Measurements from ENCODE around the gene AK5. TPM values are rescaled to one million over a fixed set of nuclear protein-coding genes. Genes with fewer than 3 reads are reported as not detected.

The AK5 gene
- total and polyA plus RNA-seq, 12 donors, result 0.25 to 1.7 (median 0.87) TPM

DNA sequence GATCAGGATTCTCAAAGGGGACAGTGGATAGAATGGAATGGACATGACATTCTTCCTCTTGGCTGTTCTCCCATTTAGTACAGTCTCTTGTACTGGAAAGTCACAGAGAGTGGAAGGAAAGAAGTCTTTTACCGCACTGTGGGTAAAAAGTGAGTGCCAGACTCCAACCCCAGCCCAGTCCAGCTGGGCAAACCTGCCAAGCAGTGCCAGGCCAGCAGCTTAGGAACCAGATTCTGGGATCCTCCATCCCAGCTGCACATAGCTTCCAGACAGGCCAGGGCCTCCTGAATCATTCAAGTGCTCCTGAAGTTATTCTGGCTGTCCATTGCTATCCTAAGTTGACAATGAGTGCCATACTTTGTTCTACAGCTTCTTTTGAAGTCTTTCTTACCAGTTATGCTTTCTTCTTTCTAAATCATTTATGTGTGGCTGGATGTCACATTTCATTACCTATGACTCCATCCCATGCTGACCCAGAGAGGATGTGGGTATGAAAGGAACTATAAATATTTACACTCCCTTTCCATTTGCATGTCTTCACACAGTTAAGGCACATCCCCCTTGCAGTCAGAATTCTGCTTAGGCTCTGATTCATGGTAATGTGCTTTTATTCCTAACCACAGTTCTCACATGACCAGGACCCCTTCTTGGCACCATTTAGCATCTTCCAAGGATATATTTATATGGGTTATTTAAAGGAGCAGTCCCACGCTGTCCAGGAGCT, 88.9 kb downstream of the AK5 start:
- ATAC-seq (no peak), DNase-seq (no peak)
- Histone ChIP-seq H3K4me3 (no peak overlapping the region), H3K27me3 (no peaks in the 10 kb centered on the region), H3K27ac (no peak overlapping the region), H3K4me1 (no peaks in the 10 kb centered on the region), H3K9me3 (no peaks in the 10 kb centered on the region), H3K36me3 (no peaks in the 10 kb centered on the region)
- TF ChIP-seq, protein P1, sequence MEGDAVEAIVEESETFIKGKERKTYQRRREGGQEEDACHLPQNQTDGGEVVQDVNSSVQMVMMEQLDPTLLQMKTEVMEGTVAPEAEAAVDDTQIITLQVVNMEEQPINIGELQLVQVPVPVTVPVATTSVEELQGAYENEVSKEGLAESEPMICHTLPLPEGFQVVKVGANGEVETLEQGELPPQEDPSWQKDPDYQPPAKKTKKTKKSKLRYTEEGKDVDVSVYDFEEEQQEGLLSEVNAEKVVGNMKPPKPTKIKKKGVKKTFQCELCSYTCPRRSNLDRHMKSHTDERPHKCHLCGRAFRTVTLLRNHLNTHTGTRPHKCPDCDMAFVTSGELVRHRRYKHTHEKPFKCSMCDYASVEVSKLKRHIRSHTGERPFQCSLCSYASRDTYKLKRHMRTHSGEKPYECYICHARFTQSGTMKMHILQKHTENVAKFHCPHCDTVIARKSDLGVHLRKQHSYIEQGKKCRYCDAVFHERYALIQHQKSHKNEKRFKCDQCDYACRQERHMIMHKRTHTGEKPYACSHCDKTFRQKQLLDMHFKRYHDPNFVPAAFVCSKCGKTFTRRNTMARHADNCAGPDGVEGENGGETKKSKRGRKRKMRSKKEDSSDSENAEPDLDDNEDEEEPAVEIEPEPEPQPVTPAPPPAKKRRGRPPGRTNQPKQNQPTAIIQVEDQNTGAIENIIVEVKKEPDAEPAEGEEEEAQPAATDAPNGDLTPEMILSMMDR (IDR thresholded peaks at IDR 0.05), result no peak
- intact Hi-C loops (cut with DNase I), result no loop called here
- WGBS, 2 donors, result 62 to 70% methylated on average over 2 of the region's 2 CpGs

- TF ChIP-seq, protein P1 (IDR thresholded peaks at IDR 0.05), result no peak
- ATAC-seq (no peak), DNase-seq (no peak)
- no peaks in the 10 kb centered on the region for H3K9me3 ChIP-seq
- WGBS, 2 donors, result 23 to 33% methylated on average over 1 of the region's 1 CpG
- intact Hi-C loops (cut with DNase I), result no loop called here
- no peaks in the 10 kb centered on the region for H3K4me1 ChIP-seq
- H3K27ac ChIP-seq, result no peak overlapping the region
- no peaks in the 10 kb centered on the region for H3K27me3 ChIP-seq
- no peaks in the 10 kb centered on the region for H3K36me3 ChIP-seq
- H3K4me3 ChIP-seq, result no peak overlapping the region
Observed at GRCh38 chr1:77371396-77371795, 89.6 kb downstream of the AK5 start.

DNA sequence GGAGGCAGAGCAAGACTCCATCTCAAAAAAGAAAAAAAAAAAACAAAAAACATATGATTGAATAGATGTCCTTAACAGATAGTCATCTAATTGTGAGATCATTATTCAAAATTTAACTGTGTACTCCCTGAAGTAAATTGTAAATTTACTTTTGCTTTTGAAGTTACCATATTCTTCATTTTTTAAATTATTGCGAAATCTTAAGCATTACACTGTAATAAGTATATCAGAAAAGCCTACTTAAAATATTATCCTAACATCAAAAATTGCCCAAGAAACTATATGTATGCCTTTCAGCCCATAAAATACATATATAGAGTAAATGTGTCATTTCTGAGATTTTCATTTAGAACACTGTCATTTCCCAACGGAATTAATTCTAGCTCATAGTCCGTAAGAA, 91.9 kb downstream of the AK5 start:
- TF ChIP-seq, protein P1 (IDR thresholded peaks at IDR 0.05), result no peak
- no peak for ATAC-seq
- Histone ChIP-seq H3K9me3 (no peaks in the 10 kb centered on the region), H3K36me3 (no peaks in the 10 kb centered on the region), H3K4me3 (no peak overlapping the region), H3K27me3 (no peaks in the 10 kb centered on the region), H3K4me1 (no peaks in the 10 kb centered on the region), H3K27ac (no peak overlapping the region)
- intact Hi-C loops (cut with DNase I), result no loop called here
- WGBS, 2 donors, result 93 to 98% methylated on average over 3 of the region's 3 CpGs
- DNase-seq, result no peak

- Histone ChIP-seq H3K4me1 (no peaks in the 10 kb centered on the region), H3K27me3 (no peaks in the 10 kb centered on the region), H3K27ac (no peak overlapping the region), H3K9me3 (no peaks in the 10 kb centered on the region), H3K4me3 (no peak overlapping the region), H3K36me3 (no peaks in the 10 kb centered on the region)
- ATAC-seq (no peak), DNase-seq (no peak)
- intact Hi-C loops (cut with DNase I), result no loop called here
- WGBS, 2 donors, result 39 to 46% methylated on average over 2 of the region's 2 CpGs
- TF ChIP-seq, protein P1 (IDR thresholded peaks at IDR 0.05), result no peak
Observed at GRCh38 chr1:77375541-77375940, 93.7 kb downstream of the AK5 start.
